Activated naive CD8-positive, alpha-beta T cell treated with anti-CD3 and anti-CD28 coated beads for 36 hours (primary cell): ENCODE data around the gene SCP2. TPM values are rescaled to one million over a fixed set of nuclear protein-coding genes. Genes with fewer than 3 reads are reported as not detected.
"Not testable (repeated sequence)": the region's sequence is repeated elsewhere in the genome, so short reads cannot be mapped to it uniquely, and the experiment has no call there.

Experiments used
- DNase-seq: peaks from one replicate; pipeline ENCODE4 v3.0.0; 2021
- H3K27ac Mint-ChIP-seq: one replicate; pipeline ENCODE4 v1.8.0; 2022; ENCODE audit warnings: mild to moderate bottlenecking, moderate library complexity, mixed read lengths
- H3K27me3 Mint-ChIP-seq: one replicate; pipeline ENCODE4 v1.8.0; 2022; ENCODE audit warnings: mild to moderate bottlenecking, mixed read lengths
- H3K36me3 Mint-ChIP-seq: one replicate; pipeline ENCODE4 v1.8.0; 2021; ENCODE audit warnings: mild to moderate bottlenecking, mixed read lengths
- H3K4me1 Mint-ChIP-seq: one replicate; pipeline ENCODE4 v1.8.0; 2021; ENCODE audit warnings: mixed read lengths
- H3K4me3 Mint-ChIP-seq: one replicate; pipeline ENCODE4 v1.8.0; 2022; ENCODE audit warnings: mild to moderate bottlenecking, moderate library complexity, mixed read lengths
- H3K9me3 Mint-ChIP-seq: one replicate; pipeline ENCODE4 v1.8.0; 2022; ENCODE audit warnings: mixed read lengths
- total RNA-seq, 2 experiments: library from RNA; stranded (reverse); gene quantifications; one replicate each; pipeline ENCODE4 v1.2.3, GENCODE V29; 2021

Gene SCP2
- total RNA-seq, 2 experiments from 2014 or later: 63.9 to 66.2 TPM

GRCh38 chr1:52929019-52929418, 1.9 kb downstream of the SCP2 start:
- Mint-ChIP-seq H3K27me3 (no peaks in the 10 kb centered on the region), H3K4me1 (peaks cover 9% of the 10 kb centered on the region), H3K27ac (no peak overlapping the region)

GRCh38 chr1:52937433-52938182, 10.5 kb downstream of the SCP2 start:
- Mint-ChIP-seq H3K27ac (no peak overlapping the region), H3K9me3 (no peaks in the 10 kb centered on the region), H3K4me3 (no peak overlapping the region), H3K27me3 (no peaks in the 10 kb centered on the region), H3K4me1 (no peaks in the 10 kb centered on the region), H3K36me3 (no peaks in the 10 kb centered on the region)
- no peak for DNase-seq

More at GRCh38 chr1:52929019-52929418, 1.9 kb downstream of the SCP2 start:
- H3K36me3 Mint-ChIP-seq: peaks cover 6% of the 10 kb centered on the region
- no peaks in the 10 kb centered on the region for H3K9me3 Mint-ChIP-seq
- no peak for DNase-seq
- H3K4me3 Mint-ChIP-seq: no peak overlapping the region

GRCh38 chr1:52938183-52938451, 11.0 kb downstream of the SCP2 start:
- H3K9me3 Mint-ChIP-seq: no peaks in the 10 kb centered on the region

GRCh38 chr1:52943876-52944416, 16.9 kb downstream of the SCP2 start:
- H3K36me3 Mint-ChIP-seq: peaks cover 5% of the 10 kb centered on the region
- H3K27ac Mint-ChIP-seq: no peak overlapping the region
- peaks cover 5% of the 10 kb centered on the region for H3K4me1 Mint-ChIP-seq
- H3K27me3 Mint-ChIP-seq: no peaks in the 10 kb centered on the region
- H3K4me3 Mint-ChIP-seq: no peak overlapping the region
- H3K9me3 Mint-ChIP-seq: no peaks in the 10 kb centered on the region
- DNase-seq: no peak

More at GRCh38 chr1:52938183-52938451, 11.0 kb downstream of the SCP2 start:
- Mint-ChIP-seq H3K36me3 (no peaks in the 10 kb centered on the region), H3K27me3 (no peaks in the 10 kb centered on the region), H3K4me1 (no peaks in the 10 kb centered on the region), H3K27ac (no peak overlapping the region), H3K4me3 (no peak overlapping the region)
- DNase-seq: no peak

GRCh38 chr1:52944566-52944965, 17.5 kb downstream of the SCP2 start:
- peaks cover 11% of the 10 kb centered on the region for H3K36me3 Mint-ChIP-seq
- H3K27me3 Mint-ChIP-seq: no peaks in the 10 kb centered on the region
- DNase-seq: no peak
- no peaks in the 10 kb centered on the region for H3K9me3 Mint-ChIP-seq
- peaks cover 5% of the 10 kb centered on the region for H3K4me1 Mint-ChIP-seq
- H3K27ac Mint-ChIP-seq: no peak overlapping the region
- H3K4me3 Mint-ChIP-seq: no peak overlapping the region

- no peak for DNase-seq
- H3K27ac Mint-ChIP-seq: no peak overlapping the region
- no peaks in the 10 kb centered on the region for H3K27me3 Mint-ChIP-seq
- H3K9me3 Mint-ChIP-seq: no peaks in the 10 kb centered on the region
- H3K4me1 Mint-ChIP-seq: peaks cover 5% of the 10 kb centered on the region
- no peak overlapping the region for H3K4me3 Mint-ChIP-seq
- peaks cover 12% of the 10 kb centered on the region for H3K36me3 Mint-ChIP-seq
Observed at GRCh38 chr1:52947490-52947889, 20.4 kb downstream of the SCP2 start.

GRCh38 chr1:52949602-52950001, 22.5 kb downstream of the SCP2 start:
- H3K4me3 Mint-ChIP-seq, H3K4me1 Mint-ChIP-seq: not testable (repeated sequence)
- H3K36me3 Mint-ChIP-seq: peaks cover 12% of the 10 kb centered on the region

GRCh38 chr1:52952112-52952511, 25.0 kb downstream of the SCP2 start:
- H3K4me1 Mint-ChIP-seq: peaks cover 5% of the 10 kb centered on the region
- no peak overlapping the region for H3K27ac Mint-ChIP-seq
- H3K4me3 Mint-ChIP-seq: no peak overlapping the region
- DNase-seq: no peak
- peaks cover 12% of the 10 kb centered on the region for H3K36me3 Mint-ChIP-seq
- H3K27me3 Mint-ChIP-seq: no peaks in the 10 kb centered on the region
- no peaks in the 10 kb centered on the region for H3K9me3 Mint-ChIP-seq

More at GRCh38 chr1:52949602-52950001, 22.5 kb downstream of the SCP2 start:
- DNase-seq, H3K27ac Mint-ChIP-seq, H3K9me3 Mint-ChIP-seq, H3K27me3 Mint-ChIP-seq: not testable (repeated sequence)

GRCh38 chr1:52955129-52955970, 28.3 kb downstream of the SCP2 start:
- H3K27me3 Mint-ChIP-seq: no peaks in the 10 kb centered on the region
- H3K9me3 Mint-ChIP-seq: no peaks in the 10 kb centered on the region
- H3K36me3 Mint-ChIP-seq: no peaks in the 10 kb centered on the region
- no peaks in the 10 kb centered on the region for H3K4me1 Mint-ChIP-seq
- DNase-seq: no peak
- no peak overlapping the region for H3K4me3 Mint-ChIP-seq
- H3K27ac Mint-ChIP-seq: no peak overlapping the region

GRCh38 chr1:52963101-52963500, 36.0 kb downstream of the SCP2 start:
- no peaks in the 10 kb centered on the region for H3K36me3 Mint-ChIP-seq
- no peak overlapping the region for H3K4me3 Mint-ChIP-seq
- no peaks in the 10 kb centered on the region for H3K9me3 Mint-ChIP-seq
- H3K4me1 Mint-ChIP-seq: no peaks in the 10 kb centered on the region
- H3K27me3 Mint-ChIP-seq: no peaks in the 10 kb centered on the region
- DNase-seq: no peak
- H3K27ac Mint-ChIP-seq: no peak overlapping the region

- DNase-seq: no peak
- H3K36me3 Mint-ChIP-seq: no peaks in the 10 kb centered on the region
- no peaks in the 10 kb centered on the region for H3K27me3 Mint-ChIP-seq
- H3K4me3 Mint-ChIP-seq: no peak overlapping the region
- H3K27ac Mint-ChIP-seq: no peak overlapping the region
- no peaks in the 10 kb centered on the region for H3K9me3 Mint-ChIP-seq
- no peaks in the 10 kb centered on the region for H3K4me1 Mint-ChIP-seq
Observed at GRCh38 chr1:52967666-52968065, 40.6 kb downstream of the SCP2 start.

GRCh38 chr1:52969234-52969633, 42.2 kb downstream of the SCP2 start:
- DNase-seq, H3K27me3 Mint-ChIP-seq, H3K27ac Mint-ChIP-seq, H3K4me1 Mint-ChIP-seq, H3K4me3 Mint-ChIP-seq, H3K9me3 Mint-ChIP-seq, H3K36me3 Mint-ChIP-seq: not testable (repeated sequence)

GRCh38 chr1:52970149-52970548, 43.1 kb downstream of the SCP2 start:
- Mint-ChIP-seq H3K36me3 (no peaks in the 10 kb centered on the region), H3K27ac (no peak overlapping the region), H3K4me1 (no peaks in the 10 kb centered on the region)

GRCh38 chr1:52973841-52974240, 46.8 kb downstream of the SCP2 start:
- Mint-ChIP-seq H3K4me1 (no peaks in the 10 kb centered on the region), H3K9me3 (no peaks in the 10 kb centered on the region), H3K36me3 (peaks cover 3% of the 10 kb centered on the region), H3K27me3 (no peaks in the 10 kb centered on the region), H3K27ac (no peak overlapping the region), H3K4me3 (no peak overlapping the region)
- no peak for DNase-seq

More at GRCh38 chr1:52970149-52970548, 43.1 kb downstream of the SCP2 start:
- no peak for DNase-seq
- Mint-ChIP-seq H3K4me3 (no peak overlapping the region), H3K27me3 (no peaks in the 10 kb centered on the region), H3K9me3 (no peaks in the 10 kb centered on the region)

- H3K9me3 Mint-ChIP-seq: no peaks in the 10 kb centered on the region
- peaks cover 8% of the 10 kb centered on the region for H3K36me3 Mint-ChIP-seq
- H3K27me3 Mint-ChIP-seq: no peaks in the 10 kb centered on the region
- no peak overlapping the region for H3K4me3 Mint-ChIP-seq
- no peak overlapping the region for H3K27ac Mint-ChIP-seq
- no peaks in the 10 kb centered on the region for H3K4me1 Mint-ChIP-seq
- DNase-seq: no peak
Observed at GRCh38 chr1:52976183-52977035, 49.3 kb downstream of the SCP2 start.
